ENCODE measurements around the gene CADPS. TPM values are rescaled to one million over a fixed set of nuclear protein-coding genes. Genes with fewer than 3 reads are reported as not detected.

Gene CADPS
- total RNA-seq, 4 donors from 2014 or later, result 0.09 to 4.4 (median 1.6) TPM; not detected in 1

DNA sequence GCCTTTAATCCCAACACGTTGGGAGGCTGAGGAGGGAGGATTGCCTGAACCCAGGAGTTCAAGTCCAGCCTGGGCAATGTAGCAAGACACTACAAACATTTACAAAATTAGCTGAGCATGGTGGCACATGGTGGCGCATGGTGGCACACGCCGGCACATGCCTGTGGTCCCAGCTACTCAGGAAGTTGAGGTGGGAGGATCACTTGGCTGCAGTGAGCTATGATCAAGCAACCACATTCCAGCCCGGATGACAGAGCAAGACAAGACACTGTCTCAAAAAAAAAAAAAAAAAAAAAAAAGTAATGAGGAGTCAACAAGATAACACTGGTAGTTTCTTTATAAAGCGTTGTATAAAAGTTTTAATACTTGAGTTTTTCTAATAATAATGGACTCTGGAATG is 511.9 kb downstream of the CADPS start:
- no peak for DNase-seq (ENCODE audit: low spot score)
- no peak for TF ChIP-seq CTCF (IDR thresholded peaks at IDR 0.05)
- ATAC-seq (ENCODE audit: low FRiP score), result no peak

DNA sequence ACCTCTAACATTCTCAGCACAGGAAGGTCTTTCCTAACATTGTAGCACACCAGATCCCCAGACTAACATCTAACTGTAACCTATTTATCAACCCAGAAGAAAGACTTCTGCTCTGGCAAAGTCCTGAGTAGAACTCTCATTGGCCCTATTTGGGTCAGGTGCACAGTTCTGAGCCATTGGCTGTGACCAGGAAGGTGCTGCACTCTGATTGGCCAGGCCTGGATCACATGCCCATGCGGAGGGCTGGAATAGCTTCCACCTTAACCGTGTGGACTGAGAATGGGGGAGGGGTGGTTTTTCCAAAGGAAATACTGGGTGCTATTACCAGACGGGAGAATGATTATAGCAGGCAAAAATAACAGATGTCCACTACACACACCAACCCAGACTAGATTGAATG is 513.4 kb downstream of the CADPS start:
- ATAC-seq (ENCODE audit: low FRiP score), result no peak
- no peak for DNase-seq (ENCODE audit: low spot score)
- TF ChIP-seq CTCF (IDR thresholded peaks at IDR 0.05), result no peak

GRCh38 chr3:62361261-62361660 is 514.0 kb downstream of the CADPS start:
- DNase-seq (ENCODE audit: low spot score) (no peak), ATAC-seq (ENCODE audit: low FRiP score) (no peak)
- no peak for TF ChIP-seq CTCF (IDR thresholded peaks at IDR 0.05)

DNA sequence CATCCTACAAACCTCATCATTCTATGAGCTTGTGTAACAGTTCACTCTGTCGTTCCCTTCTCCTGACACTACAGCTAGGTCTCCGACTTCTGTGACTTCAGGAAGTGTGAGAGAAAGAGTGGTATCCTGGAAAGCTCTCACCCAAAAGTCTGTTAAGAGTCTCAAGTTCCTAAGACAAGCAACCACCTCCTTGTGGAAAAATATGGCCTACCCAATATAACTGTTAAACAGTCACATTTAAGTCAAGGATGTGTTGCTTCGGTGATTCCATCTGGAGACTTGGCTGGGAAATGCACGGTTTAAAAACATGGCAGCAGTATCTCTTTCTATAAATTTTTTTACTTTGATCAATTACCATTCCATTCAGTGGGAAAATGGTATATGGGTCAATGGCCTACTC is 515.7 kb downstream of the CADPS start:
- no peak for TF ChIP-seq CTCF (IDR thresholded peaks at IDR 0.05)
- DNase-seq (ENCODE audit: low spot score) (no peak), ATAC-seq (ENCODE audit: low FRiP score) (no peak)

DNA sequence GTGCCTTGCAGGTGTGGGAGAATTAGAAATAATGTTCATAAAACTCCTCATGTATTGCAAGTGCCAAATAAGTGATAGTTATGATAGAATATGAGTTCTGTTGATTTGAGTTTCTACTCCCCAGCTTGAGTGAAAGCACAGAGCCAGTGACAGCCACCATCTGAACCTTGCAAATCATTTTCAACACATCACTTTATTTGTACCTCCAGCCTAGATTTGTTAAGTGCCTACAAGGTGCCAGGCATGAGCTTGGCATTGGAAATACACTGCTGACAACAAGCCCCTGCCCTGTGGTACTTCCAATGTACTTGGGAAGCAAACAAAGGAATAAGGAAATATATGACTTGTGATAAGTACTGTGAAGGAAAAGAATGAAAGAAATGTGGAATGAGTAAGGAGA is 518.9 kb downstream of the CADPS start:
- TF ChIP-seq CTCF (IDR thresholded peaks at IDR 0.05), result no peak
- DNase-seq (ENCODE audit: low spot score), result no peak
- ATAC-seq (ENCODE audit: low FRiP score), result no peak

DNA sequence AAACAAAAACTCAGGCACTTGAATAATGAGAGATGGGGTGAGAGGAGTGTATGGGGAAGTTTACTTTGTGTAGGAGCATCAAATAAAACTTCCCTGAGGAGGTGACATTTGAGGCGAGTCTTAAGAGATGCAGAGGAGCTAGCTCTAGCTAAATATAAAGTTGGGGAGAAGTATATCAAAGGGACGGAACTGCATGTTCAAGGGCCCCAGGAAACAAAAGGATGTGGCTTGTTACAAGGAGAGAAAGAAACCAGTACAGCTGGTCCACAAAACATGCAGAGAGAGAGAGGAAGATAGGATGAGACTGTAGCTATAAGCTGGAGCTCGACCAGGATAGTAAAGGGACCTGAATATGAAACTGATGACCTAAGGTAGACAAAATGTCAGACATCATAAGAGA is 519.5 kb downstream of the CADPS start:
- DNase-seq (ENCODE audit: low spot score) (no peak), ATAC-seq (ENCODE audit: low FRiP score) (no peak)
- TF ChIP-seq CTCF (IDR thresholded peaks at IDR 0.05), result no peak

Small RNA genes within 50 kb of the gene (small RNA-seq; reads per million reads assigned to genes)
- gene RN7SL863P, result not detected
- gene RNU6-139P, result not detected

All from omental fat pad (tissue), 4 donors.